Thymus (tissue), 11 donors: ENCODE measurements around the gene TBC1D9B. TPM values are rescaled to one million over a fixed set of nuclear protein-coding genes. Genes with fewer than 3 reads are reported as not detected.
A peak's percentile ranks its signal among the peaks of the same experiment; 100 is the strongest.

Experiments used
- DNase-seq, 9 donors: peaks; one replicate each; pipeline ENCODE4 v3.0.0-alpha.2; 2013; ENCODE audit warnings: low spot score in 9 of 9, low read depth in 6 of 9, missing footprints in 1 of 9
- H3K27ac ChIP-seq, 2 donors: one replicate each; pipeline ENCODE4 v1.5.1; 2013; ENCODE audit warnings: control low read depth in 1 of 2, low read depth in 1 of 2, low read length in 1 of 2, mild to moderate bottlenecking in 1 of 2, moderate library complexity in 1 of 2
- H3K27me3 ChIP-seq, 2 donors: one replicate each; pipeline ENCODE4 v1.5.1; 2013; ENCODE audit warnings: low read length in 1 of 2; ENCODE audit not compliant: control insufficient read depth in 2 of 2, insufficient read depth in 1 of 2
- H3K36me3 ChIP-seq, 2 donors: one replicate each; pipeline ENCODE4 v1.5.1; 2013; ENCODE audit warnings: low read length in 1 of 2, mild to moderate bottlenecking in 1 of 2, moderate library complexity in 1 of 2; ENCODE audit not compliant: control insufficient read depth in 2 of 2, insufficient read depth in 2 of 2
- H3K4me1 ChIP-seq, 2 donors: one replicate each; pipeline ENCODE4 v1.5.1; 2013; ENCODE audit warnings: low read length in 2 of 2; ENCODE audit not compliant: control insufficient read depth in 2 of 2, insufficient read depth in 2 of 2
- H3K4me3 ChIP-seq, 2 donors: one replicate each; pipeline ENCODE4 v1.5.1; 2013; ENCODE audit warnings: low read length in 2 of 2, control low read depth in 1 of 2, mild to moderate bottlenecking in 1 of 2
- H3K9me3 ChIP-seq, 2 donors: one replicate each; pipeline ENCODE4 v1.5.1; 2013; ENCODE audit warnings: low read length in 1 of 2, mild to moderate bottlenecking in 1 of 2; ENCODE audit not compliant: control insufficient read depth in 2 of 2, insufficient read depth in 1 of 2
- WGBS: extraction: QIAGEN DNeasy Blood & Tissue Kit; methylation state at CpG from one replicate; pipeline ENCODE4 v1.1.7; 2013; 5-methylcytosine and 5-hydroxymethylcytosine counted together
- polyA plus RNA-seq: library from polyadenylated mRNA; stranded (reverse); fragments of 200-250 nt; gene quantifications from one replicate; pipeline ENCODE4 v1.2.3, GENCODE V29; 2013
- total RNA-seq: library from RNA; stranded (reverse); fragments of 120-200 nt; gene quantifications from one replicate; pipeline ENCODE4 v1.2.4, GENCODE V29; 2013
- donor health status: healthy.

Gene TBC1D9B
- total and polyA plus RNA-seq, 2 donors, result 13.9 to 69.4 TPM

DNA sequence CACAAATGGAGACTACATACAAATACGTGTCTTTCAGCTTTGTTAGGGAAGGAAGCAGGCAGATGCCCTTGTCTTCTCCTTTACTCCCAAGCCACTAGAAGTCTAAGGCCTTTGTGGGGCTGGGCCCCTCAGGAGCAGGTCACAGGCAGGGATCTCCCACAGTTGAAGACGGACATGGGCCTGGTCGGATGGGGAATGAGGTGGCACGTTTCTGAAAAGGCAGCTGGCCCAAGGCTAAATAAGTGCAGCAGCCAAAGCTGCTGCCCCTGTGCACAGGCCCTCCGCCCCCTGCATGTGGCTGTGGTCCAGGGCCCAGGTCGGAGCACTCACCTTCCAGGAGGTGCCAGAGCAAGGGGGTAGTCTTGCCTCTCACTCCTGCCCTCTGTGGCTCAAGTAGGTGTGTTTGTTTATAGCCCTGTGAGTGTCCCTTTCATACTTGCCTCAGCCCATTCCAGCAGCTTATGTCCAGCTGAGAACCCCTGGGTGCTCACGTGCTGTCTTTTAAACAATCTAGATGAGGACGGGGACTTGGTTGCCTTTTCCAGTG is 85.2 kb downstream of the TBC1D9B start:
- Histone ChIP-seq H3K36me3 (peaks cover 30 to 35% of the 10 kb centered on the region in 2 donors), H3K27ac (no peak overlapping the region), H3K9me3 (peaks cover 0 to 1% of the 10 kb centered on the region in 2 donors), H3K4me1 (peaks cover 15 to 48% of the 10 kb centered on the region in 2 donors), H3K4me3 (peak overlapping the region; percentile 59 to 72), H3K27me3 (peaks cover 18 to 30% of the 10 kb centered on the region in 2 donors)
- no peak for DNase-seq
- WGBS, result 86% methylated on average over 8 of the region's 8 CpGs

- WGBS, result 47% methylated on average over 3 of the region's 3 CpGs
- peaks cover 30 to 33% of the 10 kb centered on the region in 2 donors for H3K36me3 ChIP-seq
- no peak overlapping the region for H3K27ac ChIP-seq
- no peak for DNase-seq
- peaks cover 0 to 1% of the 10 kb centered on the region in 2 donors for H3K9me3 ChIP-seq
- peaks cover 22 to 35% of the 10 kb centered on the region in 2 donors for H3K27me3 ChIP-seq
- peaks cover 15 to 47% of the 10 kb centered on the region in 2 donors for H3K4me1 ChIP-seq
- H3K4me3 ChIP-seq, result peak overlapping the region; percentile 59 to 72
Measured at GRCh38 chr5:179822059-179822432, 85.7 kb downstream of the TBC1D9B start.

DNA sequence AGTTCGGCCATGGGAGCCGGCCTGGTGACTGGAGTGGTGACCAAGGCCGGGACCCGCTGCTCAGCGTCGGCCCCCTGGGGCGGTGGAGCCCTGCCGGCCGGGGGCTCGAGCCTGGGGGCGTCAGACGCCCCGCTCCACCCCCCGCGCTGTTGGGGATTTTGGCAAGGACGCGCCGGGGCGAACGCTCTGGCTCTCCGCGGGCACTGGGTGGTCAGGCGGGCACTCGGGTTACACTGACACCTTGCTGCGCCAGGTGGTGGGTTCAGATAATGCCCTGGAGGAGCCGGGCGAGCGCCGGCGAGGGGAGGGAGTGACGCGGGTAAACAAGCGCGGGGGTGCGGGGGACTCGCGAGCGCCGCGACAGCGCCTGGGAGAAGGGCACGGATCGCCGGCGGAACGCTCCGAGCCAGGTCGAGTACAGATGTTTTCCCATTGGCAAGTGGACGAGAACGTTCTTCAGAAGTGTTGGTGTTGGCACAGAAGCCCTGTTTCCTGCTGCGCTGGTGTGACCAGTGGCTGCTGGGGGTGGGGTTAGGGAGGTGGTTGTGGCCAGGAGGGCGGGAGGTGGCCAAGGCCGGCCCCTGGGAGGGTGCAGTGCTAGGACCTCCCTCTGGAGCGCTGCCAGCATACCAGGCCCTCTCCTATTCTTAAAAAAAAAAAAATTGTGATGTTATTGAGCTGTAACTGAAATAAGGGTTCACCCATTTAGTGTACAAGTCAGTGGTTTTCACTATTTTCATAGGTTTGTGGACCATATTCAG is 86.2 kb downstream of the TBC1D9B start:
- WGBS, result under 1% methylated on average over 54 of the region's 54 CpGs
- Histone ChIP-seq H3K27ac (peak overlapping the region; percentile 76 to 97), H3K4me3 (peak overlapping the region; percentile 59 to 72), H3K27me3 (peaks cover 28 to 41% of the 10 kb centered on the region in 2 donors), H3K36me3 (peaks cover 30 to 31% of the 10 kb centered on the region in 2 donors), H3K9me3 (peaks cover 0 to 1% of the 10 kb centered on the region in 2 donors), H3K4me1 (peaks cover 15 to 46% of the 10 kb centered on the region in 2 donors)
- peak in 4 of 9 donors; percentile 59 to 76 (median 64) for DNase-seq

DNA sequence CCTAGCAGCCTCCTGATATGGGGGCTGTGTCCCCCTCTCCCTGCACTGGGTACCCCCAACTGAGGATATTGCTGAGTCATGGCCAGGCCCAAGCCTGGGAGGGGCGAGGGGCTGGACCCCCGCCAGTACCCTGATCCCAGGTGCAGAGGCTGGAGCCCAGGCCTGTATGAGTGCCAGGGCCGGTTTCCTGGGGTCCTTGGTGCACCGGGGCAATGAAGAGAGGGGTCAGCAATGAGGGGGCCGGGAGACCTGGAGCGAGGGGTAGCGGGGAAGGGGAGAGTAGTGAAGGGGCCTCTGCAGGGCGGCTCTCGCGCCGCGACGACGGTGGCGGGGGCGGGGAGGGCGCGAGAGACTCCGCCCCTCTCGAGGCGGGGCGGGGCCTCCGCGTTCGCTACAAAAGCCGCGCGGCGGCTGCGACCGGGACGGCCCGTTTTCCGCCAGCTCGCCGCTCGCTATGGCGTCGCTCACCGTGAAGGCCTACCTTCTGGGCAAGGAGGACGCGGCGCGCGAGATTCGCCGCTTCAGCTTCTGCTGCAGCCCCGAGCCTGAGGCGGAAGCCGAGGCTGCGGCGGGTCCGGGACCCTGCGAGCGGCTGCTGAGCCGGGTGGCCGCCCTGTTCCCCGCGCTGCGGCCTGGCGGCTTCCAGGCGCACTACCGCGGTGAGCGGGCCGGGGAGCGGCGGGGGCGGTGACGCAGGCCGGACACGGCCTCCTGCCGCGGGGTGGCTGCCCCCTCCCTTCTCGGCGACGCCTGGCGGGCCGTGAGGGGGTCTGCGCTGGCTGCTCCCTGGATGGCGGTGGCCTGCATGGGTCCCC is 87.0 kb downstream of the TBC1D9B start, which contains the start of gene SQSTM1:
Gene SQSTM1, plus strand, starts transcription at position 423 of the 815 bp plus-strand sequence. Its CDS starts 32 bp downstream, at position 455.
- H3K9me3 ChIP-seq, result peaks cover 0 to under 1% of the 10 kb centered on the region in 2 donors
- H3K4me1 ChIP-seq, result peaks cover 15 to 46% of the 10 kb centered on the region in 2 donors
- H3K4me3 ChIP-seq, result peak within 1 kb of the TSS; percentile 59 to 72
- peaks cover 28 to 49% of the 10 kb centered on the region in 2 donors for H3K27me3 ChIP-seq
- WGBS, result under 1% methylated on average over 81 of the region's 81 CpGs
- peak in 6 of 9 donors; percentile 73 to 90 (median 82) for DNase-seq
- peak within 1 kb of the TSS; percentile 89 to 97 for H3K27ac ChIP-seq
- H3K36me3 ChIP-seq, result peaks cover 24% of the 10 kb centered on the region in 2 donors

DNA sequence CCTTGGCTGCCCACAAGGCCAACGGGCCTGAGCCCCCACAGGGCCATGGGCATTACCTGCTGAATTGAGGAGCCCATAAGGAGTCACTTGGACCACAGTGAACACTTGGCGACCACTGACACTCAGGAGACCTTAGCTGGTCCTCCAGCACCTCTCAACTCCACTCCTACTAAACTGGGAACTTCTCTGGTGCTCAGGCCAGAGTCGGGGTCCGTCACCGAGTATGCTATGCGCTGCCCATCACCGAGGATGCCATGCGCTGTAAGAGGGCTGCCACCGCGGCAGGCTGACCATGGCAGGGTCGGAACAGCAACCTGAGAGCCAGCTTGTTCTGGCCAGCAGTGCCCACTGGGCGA is 87.6 kb downstream of the TBC1D9B start:
- H3K4me1 ChIP-seq, result peaks cover 15 to 46% of the 10 kb centered on the region in 2 donors
- DNase-seq, result no peak
- H3K36me3 ChIP-seq, result peaks cover 19 to 22% of the 10 kb centered on the region in 2 donors
- no peaks in the 10 kb centered on the region for H3K9me3 ChIP-seq
- WGBS, result 74% methylated on average over 12 of the region's 12 CpGs
- H3K4me3 ChIP-seq, result peak overlapping the region; percentile 59 to 72
- H3K27me3 ChIP-seq, result peaks cover 28 to 52% of the 10 kb centered on the region in 2 donors
- H3K27ac ChIP-seq, result peak overlapping the region; percentile 76 to 89

DNA sequence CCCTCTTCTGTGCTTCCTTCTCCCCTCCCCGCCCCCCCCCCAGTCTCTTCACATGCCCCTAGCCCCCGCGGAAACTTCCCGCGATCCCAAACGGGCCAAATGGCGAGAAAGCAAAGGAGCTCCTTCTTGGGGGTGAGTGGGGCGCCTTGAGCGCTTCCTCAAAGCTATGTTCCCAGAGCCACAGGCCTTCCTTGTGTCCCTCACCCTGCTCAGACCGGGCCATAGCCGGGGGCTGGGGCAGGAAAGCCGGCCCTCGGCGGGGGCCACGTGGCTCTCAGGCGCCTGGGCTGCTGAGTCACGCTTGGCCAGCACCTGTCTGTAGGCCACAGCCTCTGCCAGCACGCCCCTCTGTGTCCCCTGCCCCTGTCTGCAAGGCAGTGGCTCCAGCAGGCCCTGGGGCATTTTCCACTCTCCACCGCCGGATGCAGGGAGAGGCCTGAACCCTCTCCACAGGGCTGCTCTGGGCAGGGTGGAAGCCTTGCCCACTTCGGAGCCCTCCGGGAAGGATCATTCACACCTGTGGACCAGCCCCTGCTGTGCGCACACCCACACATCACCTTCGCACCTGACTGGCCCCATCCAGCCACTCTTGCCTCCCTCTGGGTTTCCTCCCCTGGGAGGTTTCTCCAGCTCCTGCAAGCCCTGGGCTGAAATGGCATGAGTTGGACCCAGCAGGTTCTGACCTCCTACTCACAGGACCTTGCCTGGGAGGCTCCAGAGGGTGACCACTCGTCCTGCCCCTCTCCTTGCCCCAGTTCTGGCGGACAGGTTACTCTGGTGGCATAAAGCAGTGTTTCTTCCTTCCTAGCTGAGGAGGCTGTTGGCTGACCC is 88.2 kb downstream of the TBC1D9B start:
- H3K9me3 ChIP-seq, result no peaks in the 10 kb centered on the region
- DNase-seq, result peak in 1 of 9 donors; percentile 25
- WGBS, result 40% methylated on average over 26 of the region's 26 CpGs
- H3K27me3 ChIP-seq, result peaks cover 28 to 52% of the 10 kb centered on the region in 2 donors
- H3K4me1 ChIP-seq, result peaks cover 15 to 45% of the 10 kb centered on the region in 2 donors
- H3K4me3 ChIP-seq, result peak overlapping the region in 1 of 2 donors; percentile 72
- H3K36me3 ChIP-seq, result peaks cover 13 to 16% of the 10 kb centered on the region in 2 donors
- H3K27ac ChIP-seq, result peak overlapping the region; percentile 76 to 89

- peak overlapping the region; percentile 55 to 89 for H3K27ac ChIP-seq
- no peaks in the 10 kb centered on the region for H3K9me3 ChIP-seq
- peaks cover 15 to 42% of the 10 kb centered on the region in 2 donors for H3K4me1 ChIP-seq
- H3K4me3 ChIP-seq, result peak overlapping the region; percentile 2 to 26
- WGBS, result 8% methylated on average over 35 of the region's 35 CpGs
- DNase-seq, result peak in 3 of 9 donors; percentile 51 to 72 (median 63)
- H3K36me3 ChIP-seq, result peaks cover 6 to 13% of the 10 kb centered on the region in 2 donors
- H3K27me3 ChIP-seq, result peaks cover 28 to 52% of the 10 kb centered on the region in 2 donors
Measured at GRCh38 chr5:179818746-179819295, 88.9 kb downstream of the TBC1D9B start.
